ENCODE results near the gene JAML. TPM values are rescaled to one million over a fixed set of nuclear protein-coding genes. Genes with fewer than 3 reads are reported as not detected.

Gene JAML
- total RNA-seq, 1 donor from 2014 or later = 1.5 TPM

- POLR2A ChIA-PET = no interaction called here
- intact Hi-C loops (cut with micrococcal nuclease) = no loop called here
- TF ChIP-seq CTCF (IDR thresholded peaks at IDR 0.05) = no peak
- CTCF ChIA-PET = interaction anchor here (4.4 kb wide), 1 partner anchor 24 kb away, joined by 46 read pairs; no protein-coding TSS in a partner anchor
- peaks cover 33% of the 10 kb centered on the region for H3K27me3 Mint-ChIP-seq
- DNase-seq (no peak), ATAC-seq (ENCODE audit: low read depth) (no peak)
- no peak overlapping the region for H3K4me3 Mint-ChIP-seq
- no peaks in the 10 kb centered on the region for H3K36me3 Mint-ChIP-seq (ENCODE audit: low read depth)
- H3K27ac Mint-ChIP-seq = no peak overlapping the region
- no peaks in the 10 kb centered on the region for H3K4me1 Mint-ChIP-seq
- H3K9me3 Mint-ChIP-seq = no peaks in the 10 kb centered on the region
These were observed 56.1 kb downstream of the JAML start for GRCh38 chr11:118168751-118169150.

GRCh38 chr11:118168316-118168715 lies 56.5 kb downstream of the JAML start:
- ChIA-PET CTCF (interaction anchor here (4.4 kb wide), 1 partner anchor 24 kb away, joined by 46 read pairs; no protein-coding TSS in a partner anchor), POLR2A (no interaction called here)
- Mint-ChIP-seq H3K4me3 (no peak overlapping the region), H3K9me3 (no peaks in the 10 kb centered on the region), H3K27me3 (peaks cover 36% of the 10 kb centered on the region), H3K27ac (no peak overlapping the region), H3K4me1 (no peaks in the 10 kb centered on the region), H3K36me3 (ENCODE audit: low read depth) (no peaks in the 10 kb centered on the region)
- ATAC-seq (ENCODE audit: low read depth) (no peak), DNase-seq (no peak)
- intact Hi-C loops (cut with micrococcal nuclease) = no loop called here
- TF ChIP-seq CTCF (IDR thresholded peaks at IDR 0.05) = no peak

- Mint-ChIP-seq H3K4me1 (no peaks in the 10 kb centered on the region), H3K9me3 (no peaks in the 10 kb centered on the region), H3K27ac (no peak overlapping the region), H3K4me3 (no peak overlapping the region), H3K27me3 (peaks cover 38% of the 10 kb centered on the region), H3K36me3 (ENCODE audit: low read depth) (no peaks in the 10 kb centered on the region)
- intact Hi-C loops (cut with micrococcal nuclease) = no loop called here
- ATAC-seq (ENCODE audit: low read depth) (no peak), DNase-seq (no peak)
- no peak for TF ChIP-seq CTCF (IDR thresholded peaks at IDR 0.05)
- POLR2A ChIA-PET = no interaction called here
- CTCF ChIA-PET = no interaction called here
These were observed 56.9 kb downstream of the JAML start for GRCh38 chr11:118167906-118168305.

- no peaks in the 10 kb centered on the region for H3K9me3 Mint-ChIP-seq
- CTCF ChIA-PET = interaction anchor here (0.8 kb wide), 1 partner anchor 345 kb away, joined by 3 read pairs; no protein-coding TSS in a partner anchor
These were observed 57.6 kb downstream of the JAML start for GRCh38 chr11:118167253-118167652.

GRCh38 chr11:118166641-118167040 lies 58.2 kb downstream of the JAML start:
- Mint-ChIP-seq H3K36me3 (ENCODE audit: low read depth) (no peaks in the 10 kb centered on the region), H3K27ac (no peak overlapping the region), H3K9me3 (no peaks in the 10 kb centered on the region), H3K27me3 (peaks cover 40% of the 10 kb centered on the region), H3K4me1 (no peaks in the 10 kb centered on the region), H3K4me3 (no peak overlapping the region)
- no peak for TF ChIP-seq CTCF (IDR thresholded peaks at IDR 0.05)
- no peak for DNase-seq
- intact Hi-C loops (cut with micrococcal nuclease) = no loop called here
- CTCF ChIA-PET = interaction anchor here (0.8 kb wide), 1 partner anchor 344 kb away, joined by 3 read pairs; no protein-coding TSS in a partner anchor
- POLR2A ChIA-PET = no interaction called here
- no peak for ATAC-seq (ENCODE audit: low read depth)

More at GRCh38 chr11:118167253-118167652, 57.6 kb downstream of the JAML start:
- no peaks in the 10 kb centered on the region for H3K36me3 Mint-ChIP-seq (ENCODE audit: low read depth)
- POLR2A ChIA-PET = no interaction called here
- intact Hi-C loops (cut with micrococcal nuclease) = no loop called here
- ATAC-seq (ENCODE audit: low read depth) (no peak), DNase-seq (no peak)
- H3K4me1 Mint-ChIP-seq = no peaks in the 10 kb centered on the region
- no peak for TF ChIP-seq CTCF (IDR thresholded peaks at IDR 0.05)
- H3K27ac Mint-ChIP-seq = no peak overlapping the region
- H3K4me3 Mint-ChIP-seq = no peak overlapping the region
- H3K27me3 Mint-ChIP-seq = peaks cover 40% of the 10 kb centered on the region
